Measurements from ENCODE around the gene ATP11B. TPM values are rescaled to one million over a fixed set of nuclear protein-coding genes. Genes with fewer than 3 reads are reported as not detected.
A peak's percentile ranks its signal among the peaks of the same experiment; 100 is the strongest.

Gene ATP11B
- total RNA-seq, 1 experiment from 2014 or later: 48.8 TPM

DNA sequence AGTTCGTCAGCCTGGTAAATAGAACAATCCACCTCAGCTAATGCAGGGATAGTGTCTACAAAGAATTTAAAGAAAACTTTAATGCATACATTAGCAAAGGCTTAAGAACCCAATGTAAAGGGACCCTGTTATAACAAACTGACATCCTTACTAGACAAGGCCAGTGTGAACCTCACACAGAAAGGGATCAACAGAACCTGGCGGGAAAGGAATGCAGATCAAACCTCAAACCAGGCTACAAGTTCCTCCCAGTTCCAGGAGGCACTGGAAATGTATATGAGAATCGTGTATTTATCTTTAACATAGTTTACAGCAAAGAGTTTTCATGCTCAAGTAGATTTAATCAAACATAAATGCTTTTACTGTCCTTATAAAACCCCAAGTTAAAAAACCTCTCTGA lies 37.6 kb upstream of the ATP11B start:
- Histone ChIP-seq H3K4me3 (ENCODE audit: low read length) (no peak overlapping the region), H3K4me1 (ENCODE audit: insufficient read depth, low read length) (peaks cover 24% of the 10 kb centered on the region), H3K79me2 (ENCODE audit: low read length) (no peaks in the 10 kb centered on the region), H3K27me3 (ENCODE audit: low read length) (no peaks in the 10 kb centered on the region), H2AFZ (ENCODE audit: low read length) (no peak overlapping the region), H3K36me3 (ENCODE audit: low read depth, low read length) (no peaks in the 10 kb centered on the region), H3K27ac (ENCODE audit: low read length) (no peak overlapping the region), H3K9me3 (ENCODE audit: low read length) (no peaks in the 10 kb centered on the region), H3K4me2 (ENCODE audit: low read length) (peak overlapping the region; percentile 25), H3K9ac (ENCODE audit: low read length) (no peak overlapping the region), H3F3A (ENCODE audit: low read length, unreplicated experiment) (no peaks in the 10 kb centered on the region), H3K9me2 (replicated peaks; ENCODE audit: low read length) (no peaks in the 10 kb centered on the region), H4K20me1 (ENCODE audit: low read length) (no peaks in the 10 kb centered on the region)
- TF ChIP-seq EZH2phosphoT487 (IDR thresholded peaks at IDR 0.05; ENCODE audit: borderline replicate concordance, low read length): no peak
- intact Hi-C loops (cut with micrococcal nuclease): no loop called here
- BruUV-seq (replicated peaks): no TSS peak
- POLR2A ChIA-PET (ENCODE audit: unreplicated experiment): no interaction called here
- ATAC-seq: peak; percentile 9; the same call in 1 of the 2 replicates
- peak; percentile 5 for DNase-seq
- CTCF ChIA-PET: no interaction called here

DNA sequence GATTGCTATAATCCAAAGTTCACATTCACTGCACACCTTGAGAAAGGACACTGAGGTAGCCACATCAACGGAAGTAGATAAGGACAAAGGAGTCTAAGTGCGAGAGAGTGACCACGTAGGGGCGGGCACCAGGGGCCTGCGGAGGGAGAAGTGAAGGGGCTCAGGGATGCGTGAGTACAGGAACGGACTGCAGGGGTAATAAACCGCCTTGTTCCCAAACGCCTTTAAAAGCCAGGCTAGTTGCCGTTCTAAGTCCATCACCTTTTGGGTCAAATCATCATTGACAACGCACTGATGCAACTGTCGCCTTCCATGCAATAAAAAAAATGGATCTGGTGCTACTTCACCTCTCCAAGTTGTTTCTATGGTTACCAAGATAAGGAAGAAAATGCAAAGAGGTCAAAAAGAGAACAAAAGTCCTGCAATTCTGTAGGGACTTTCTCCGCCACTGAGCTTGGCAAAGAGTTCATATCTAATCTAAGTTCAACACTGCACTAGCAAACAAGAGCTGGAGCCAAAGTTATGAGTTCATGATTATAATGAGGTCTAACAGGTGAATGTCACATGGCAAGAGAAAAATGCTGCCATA lies 32.6 kb upstream of the ATP11B start:
- ATAC-seq (no peak), DNase-seq (no peak)
- POLR2A ChIA-PET (ENCODE audit: unreplicated experiment): no interaction called here

DNA sequence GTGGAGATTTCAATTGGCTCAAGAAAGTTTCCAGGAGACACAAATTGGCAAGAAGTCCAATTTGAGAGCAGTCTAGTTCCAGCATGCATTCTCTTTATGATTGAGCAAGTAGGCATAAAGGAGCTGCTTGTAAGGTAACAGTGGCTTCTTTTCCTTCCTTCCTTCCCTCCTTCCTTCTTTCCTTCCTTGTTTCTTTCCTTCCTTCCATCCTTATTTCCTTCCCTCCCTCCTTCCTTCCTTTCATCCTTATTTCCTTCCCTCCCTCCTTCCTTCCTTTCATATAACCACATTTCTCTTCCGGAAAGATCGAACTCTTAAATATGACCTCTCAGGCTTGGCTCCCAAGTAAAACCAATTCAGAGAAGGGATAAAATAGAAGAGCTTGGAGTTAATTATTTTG lies 29.4 kb upstream of the ATP11B start:
- no peaks in the 10 kb centered on the region for H4K20me1 ChIP-seq (ENCODE audit: low read length)
- no peaks in the 10 kb centered on the region for H3K79me2 ChIP-seq (ENCODE audit: low read length)
- 0 out of 2 replicates have a peak overlapping the region, but pooled peaks have one; percentile 15 for H2AFZ ChIP-seq (ENCODE audit: low read length)
- no peaks in the 10 kb centered on the region for H3F3A ChIP-seq (ENCODE audit: low read length, unreplicated experiment)
- no peak overlapping the region for H3K27ac ChIP-seq (ENCODE audit: low read length)
- no peak for TF ChIP-seq EZH2 (IDR thresholded peaks at IDR 0.05; ENCODE audit: low read length, unreplicated experiment)
- TF ChIP-seq EZH2phosphoT487 (IDR thresholded peaks at IDR 0.05; ENCODE audit: borderline replicate concordance, low read length): no peak
- TF ChIP-seq, protein P1, sequence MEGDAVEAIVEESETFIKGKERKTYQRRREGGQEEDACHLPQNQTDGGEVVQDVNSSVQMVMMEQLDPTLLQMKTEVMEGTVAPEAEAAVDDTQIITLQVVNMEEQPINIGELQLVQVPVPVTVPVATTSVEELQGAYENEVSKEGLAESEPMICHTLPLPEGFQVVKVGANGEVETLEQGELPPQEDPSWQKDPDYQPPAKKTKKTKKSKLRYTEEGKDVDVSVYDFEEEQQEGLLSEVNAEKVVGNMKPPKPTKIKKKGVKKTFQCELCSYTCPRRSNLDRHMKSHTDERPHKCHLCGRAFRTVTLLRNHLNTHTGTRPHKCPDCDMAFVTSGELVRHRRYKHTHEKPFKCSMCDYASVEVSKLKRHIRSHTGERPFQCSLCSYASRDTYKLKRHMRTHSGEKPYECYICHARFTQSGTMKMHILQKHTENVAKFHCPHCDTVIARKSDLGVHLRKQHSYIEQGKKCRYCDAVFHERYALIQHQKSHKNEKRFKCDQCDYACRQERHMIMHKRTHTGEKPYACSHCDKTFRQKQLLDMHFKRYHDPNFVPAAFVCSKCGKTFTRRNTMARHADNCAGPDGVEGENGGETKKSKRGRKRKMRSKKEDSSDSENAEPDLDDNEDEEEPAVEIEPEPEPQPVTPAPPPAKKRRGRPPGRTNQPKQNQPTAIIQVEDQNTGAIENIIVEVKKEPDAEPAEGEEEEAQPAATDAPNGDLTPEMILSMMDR (conservative IDR thresholded peaks at IDR 0.05; ENCODE audit: low read depth, low read length): no peak
- no peaks in the 10 kb centered on the region for H3K9me3 ChIP-seq (ENCODE audit: low read length)
- H3K4me1 ChIP-seq (ENCODE audit: insufficient read depth, low read length): no peaks in the 10 kb centered on the region
- intact Hi-C loops (cut with micrococcal nuclease): no loop called here
- H3K36me3 ChIP-seq (ENCODE audit: low read depth, low read length): no peaks in the 10 kb centered on the region
- H3K27me3 ChIP-seq (ENCODE audit: low read length): no peaks in the 10 kb centered on the region
- no peak overlapping the region for H3K4me3 ChIP-seq (ENCODE audit: low read length)
- no peak for ATAC-seq
- no peak for DNase-seq
- no peak overlapping the region for H3K9ac ChIP-seq (ENCODE audit: low read length)
- BruUV-seq (replicated peaks): no TSS peak
- H3K4me2 ChIP-seq (ENCODE audit: low read length): no peak overlapping the region
- ChIA-PET CTCF (no interaction called here), POLR2A (ENCODE audit: unreplicated experiment) (no interaction called here)
- no peaks in the 10 kb centered on the region for H3K9me2 ChIP-seq (replicated peaks; ENCODE audit: low read length)

More for the DNA sequence above, 32.6 kb upstream of the ATP11B start:
- no TSS peak for BruUV-seq (replicated peaks)
- H3K9ac ChIP-seq (ENCODE audit: low read length): no peak overlapping the region
- no peak overlapping the region for H3K4me3 ChIP-seq (ENCODE audit: low read length)
- CTCF ChIA-PET: no interaction called here
- H3K36me3 ChIP-seq (ENCODE audit: low read depth, low read length): no peaks in the 10 kb centered on the region
- H3F3A ChIP-seq (ENCODE audit: low read length, unreplicated experiment): no peaks in the 10 kb centered on the region
- no peak overlapping the region for H2AFZ ChIP-seq (ENCODE audit: low read length)
- intact Hi-C loops (cut with micrococcal nuclease): no loop called here
- no peak overlapping the region for H3K4me2 ChIP-seq (ENCODE audit: low read length)
- H3K27ac ChIP-seq (ENCODE audit: low read length): no peak overlapping the region
- TF ChIP-seq, protein P1 (conservative IDR thresholded peaks at IDR 0.05; ENCODE audit: low read depth, low read length): no peak
- TF ChIP-seq EZH2phosphoT487 (IDR thresholded peaks at IDR 0.05; ENCODE audit: borderline replicate concordance, low read length): no peak
- TF ChIP-seq EZH2 (IDR thresholded peaks at IDR 0.05; ENCODE audit: low read length, unreplicated experiment): no peak
- H3K9me3 ChIP-seq (ENCODE audit: low read length): no peaks in the 10 kb centered on the region
- H3K9me2 ChIP-seq (replicated peaks; ENCODE audit: low read length): no peaks in the 10 kb centered on the region
- H3K27me3 ChIP-seq (ENCODE audit: low read length): no peaks in the 10 kb centered on the region
- H3K79me2 ChIP-seq (ENCODE audit: low read length): no peaks in the 10 kb centered on the region
- peaks cover 2% of the 10 kb centered on the region for H3K4me1 ChIP-seq (ENCODE audit: insufficient read depth, low read length)
- H4K20me1 ChIP-seq (ENCODE audit: low read length): no peaks in the 10 kb centered on the region

Data from PC-3 (cell line).